SK-N-SH (cell line): ENCODE results near the gene ICAM5. TPM values are rescaled to one million over a fixed set of nuclear protein-coding genes. Genes with fewer than 3 reads are reported as not detected.

Experiments
- CTCF ChIA-PET: fragments of 300-600, 350-600 bp; formaldehyde crosslinking; extraction: SDS; loops from one replicate; lab custom pipeline; 2021; lab: Yijun Ruan, JAX
- POLR2A ChIA-PET: fragments of 350-600 bp; sonication (Branson Sonifier 250); formaldehyde crosslinking; extraction: SDS; loops from one replicate; lab custom pipeline; 2020; ENCODE audit warnings: antibody characterized with exemption, inconsistent platforms; lab: Yijun Ruan, JAX
- DNase-seq: peaks from one replicate; pipeline ENCODE4 v3.0.0; 2012
- H2AFZ ChIP-seq: fragments of 200-600 bp; sonication (generic); 2 replicates; pipeline ENCODE4 v1.8.1; 2016; ENCODE audit warnings: antibody characterized with exemption, mild to moderate bottlenecking, low read depth
- H3F3A ChIP-seq: fragments of 200-600 bp; sonication (generic); replicated peaks from 2 replicates; pipeline ENCODE3; 2016; ENCODE audit warnings: antibody characterized with exemption, mild to moderate bottlenecking; ENCODE audit not compliant: insufficient read depth
- H3K27ac ChIP-seq, 2 experiments: fragments of 200-500 bp in 1 of 2; fragments of 200-600 bp in 1 of 2; sonication (Bioruptor generic) in 1 of 2; sonication (generic), shearing (Covaris generic) in 1 of 2; 2 replicates each; pipeline versions ENCODE4 v1.5.1 to v1.6.1; 2014 to 2016; ENCODE audit warnings: low read depth in 2 of 2, inconsistent platforms in 1 of 2, low read length in 1 of 2, mild to moderate bottlenecking in 1 of 2, mixed read lengths in 1 of 2
- H3K27me3 ChIP-seq: fragments of 200-600 bp; sonication (generic), shearing (Covaris generic); 2 replicates; pipeline ENCODE4 v1.6.1; 2016; ENCODE audit warnings: mixed run types; ENCODE audit not compliant: insufficient read depth
- H3K36me3 ChIP-seq, 2 experiments: fragments of 200-500 bp in 1 of 2; fragments of 200-600 bp in 1 of 2; sonication (Bioruptor generic) in 1 of 2; sonication (generic) in 1 of 2; replicated peaks in 1 of 2; 2 replicates each; pipeline versions ENCODE3 to v1.5.1; 2014 to 2016; ENCODE audit warnings: low read length in 1 of 2, mild to moderate bottlenecking in 1 of 2; ENCODE audit not compliant: insufficient read depth in 2 of 2, control insufficient read depth in 1 of 2
- H3K4me1 ChIP-seq, 2 experiments: fragments of 200-500 bp in 1 of 2; fragments of 200-600 bp in 1 of 2; sonication (Bioruptor generic) in 1 of 2; sonication (generic), shearing (Covaris generic) in 1 of 2; 2 replicates each; pipeline versions ENCODE4 v1.5.1 to v1.6.1; 2014 to 2016; ENCODE audit warnings: low read depth in 1 of 2, low read length in 1 of 2, mixed run types in 1 of 2; ENCODE audit not compliant: insufficient read depth in 2 of 2, control insufficient read depth in 1 of 2
- H3K4me2 ChIP-seq: fragments of 200-600 bp; sonication (generic), shearing (Covaris generic); 2 replicates; pipeline ENCODE4 v1.6.1; 2017; ENCODE audit warnings: mixed run types
- H3K4me3 ChIP-seq, 2 experiments: fragments of 200-500 bp in 1 of 2; fragments of 200-600 bp in 1 of 2; sonication (Bioruptor generic) in 1 of 2; sonication (generic), shearing (Covaris generic) in 1 of 2; 2 replicates each; pipeline versions ENCODE4 v1.5.1 to v1.8.1; 2014 to 2016; ENCODE audit warnings: low read depth in 2 of 2, inconsistent platforms in 1 of 2, low read length in 1 of 2, mild to moderate bottlenecking in 1 of 2, mixed read lengths in 1 of 2, moderate library complexity in 1 of 2
- H3K79me2 ChIP-seq: fragments of 200-600 bp; sonication (generic); 2 replicates; pipeline ENCODE4 v1.8.1; 2017; ENCODE audit warnings: mild to moderate bottlenecking; ENCODE audit not compliant: insufficient read depth
- H3K9ac ChIP-seq: fragments of 200-600 bp; sonication (generic); 2 replicates; pipeline ENCODE4 v1.6.1; 2017; ENCODE audit warnings: mixed run types
- H3K9me2 ChIP-seq: fragments of 200-600 bp; sonication (generic); 2 replicates; pipeline ENCODE4 v1.6.1; 2017; ENCODE audit warnings: mixed run types
- H3K9me3 ChIP-seq: fragments of 200-600 bp; sonication (generic); 2 replicates; pipeline ENCODE4 v1.6.1; 2017; ENCODE audit warnings: mixed run types, mild to moderate bottlenecking, moderate library complexity
- H4K20me1 ChIP-seq: fragments of 200-600 bp; sonication (generic); 2 replicates; pipeline ENCODE4 v1.6.1; 2017; ENCODE audit warnings: mild to moderate bottlenecking, mixed run types; ENCODE audit not compliant: insufficient read depth
- EZH2phosphoT487 ChIP-seq: fragments of 200-600 bp; sonication (generic); IDR thresholded peaks from 2 replicates; pipeline ENCODE4 v1.6.1; 2017; ENCODE audit warnings: low read depth, mixed run types, mild to moderate bottlenecking, antibody characterized with exemption, moderate library complexity, borderline replicate concordance
- GABPA ChIP-seq: IDR thresholded peaks from 2 replicates; pipeline ENCODE4 v1.4.0; 2012; ENCODE audit warnings: low read depth, mild to moderate bottlenecking
- JUND ChIP-seq: IDR thresholded peaks from 2 replicates; pipeline ENCODE4 v1.4.0; 2012
- NFIC ChIP-seq: IDR thresholded peaks from 2 replicates; pipeline ENCODE4 v1.4.0; 2012; ENCODE audit warnings: borderline replicate concordance
- RAD21 ChIP-seq: IDR thresholded peaks from 2 replicates; pipeline ENCODE4 v1.6.1; 2012; ENCODE audit warnings: mild to moderate bottlenecking, low read length
- RXRA ChIP-seq: IDR thresholded peaks from 2 replicates; pipeline ENCODE4 v1.4.0; 2012; ENCODE audit warnings: low read depth, mild to moderate bottlenecking, borderline replicate concordance
- USF1 ChIP-seq: IDR thresholded peaks from 2 replicates; pipeline ENCODE4 v1.4.0; 2012; ENCODE audit warnings: low read depth, borderline replicate concordance
- WGBS: methylation state at CpG from one replicate; pipeline ENCODE4 v1.1.6; 2017; ENCODE audit warnings: low lambda C conversion rate; 5-methylcytosine and 5-hydroxymethylcytosine counted together
- polyA plus RNA-seq, 3 experiments: library from polyadenylated mRNA; depleted of rRNA; stranded (reverse); fragments of >200 nt; gene quantifications; 2 replicates each; pipeline ENCODE4 v1.2.3, GENCODE V29; 2012
- TF ChIP-seq, protein P1 (sequence below): IDR thresholded peaks from 2 replicates; pipeline ENCODE4 v1.4.0; 2012; ENCODE audit warnings: low read depth

Gene ICAM5
- polyA plus RNA-seq, 1 of the 3 experiments (the other 2 are of a cell fraction) = 5.2 TPM

DNA sequence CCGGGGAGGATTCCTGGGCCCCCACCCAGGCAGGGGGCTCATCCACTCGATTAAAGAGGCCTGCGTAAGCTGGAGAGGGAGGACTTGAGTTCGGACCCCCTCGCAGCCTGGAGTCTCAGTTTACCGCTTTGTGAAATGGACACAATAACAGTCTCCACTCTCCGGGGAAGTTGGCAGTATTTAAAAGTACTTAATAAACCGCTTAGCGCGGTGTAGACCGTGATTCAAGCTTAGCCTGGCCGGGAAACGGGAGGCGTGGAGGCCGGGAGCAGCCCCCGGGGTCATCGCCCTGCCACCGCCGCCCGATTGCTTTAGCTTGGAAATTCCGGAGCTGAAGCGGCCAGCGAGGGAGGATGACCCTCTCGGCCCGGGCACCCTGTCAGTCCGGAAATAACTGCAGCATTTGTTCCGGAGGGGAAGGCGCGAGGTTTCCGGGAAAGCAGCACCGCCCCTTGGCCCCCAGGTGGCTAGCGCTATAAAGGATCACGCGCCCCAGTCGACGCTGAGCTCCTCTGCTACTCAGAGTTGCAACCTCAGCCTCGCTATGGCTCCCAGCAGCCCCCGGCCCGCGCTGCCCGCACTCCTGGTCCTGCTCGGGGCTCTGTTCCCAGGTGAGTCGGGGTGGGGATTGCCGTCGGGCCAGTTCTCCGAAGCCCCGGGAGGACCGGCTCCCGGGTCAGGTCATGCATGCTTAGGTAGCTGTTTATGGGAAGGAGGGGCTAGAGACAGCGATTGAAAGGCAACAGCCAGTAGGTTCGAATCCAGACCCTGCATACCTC lies 18.9 kb upstream of the ICAM5 start, which contains the start of gene ICAM1:
ICAM1 (plus strand) TSS at position 505 of the 779 bp plus-strand sequence; CDS start at position 545, 40 bp downstream.
- Histone ChIP-seq H3K9me2 (no peaks in the 10 kb centered on the region), H3K4me2 (peak within 1 kb of the TSS; percentile 59), H3F3A (peaks cover 2% of the 10 kb centered on the region), H3K27me3 (no peaks in the 10 kb centered on the region), H3K4me1 (peaks cover 0 to 4% of the 10 kb centered on the region in 2 experiments; a peak in 2 of 4 replicates), H3K79me2 (no peaks in the 10 kb centered on the region), H3K9ac (no peak within 1 kb of the TSS), H3K9me3 (no peaks in the 10 kb centered on the region), H3K4me3 (peak within 1 kb of the TSS; percentile 26 to 27), H3K27ac (no peak within 1 kb of the TSS), H3K36me3 (no peaks in the 10 kb centered on the region), H2AFZ (peak within 1 kb of the TSS; percentile 73; the same call in 1 of the 2 replicates), H4K20me1 (no peaks in the 10 kb centered on the region)
- peak; percentile 52 for DNase-seq
- ChIA-PET CTCF (interaction anchor here (0.6 to 17.2 kb wide), 24 partner anchors 8 to 338 kb away, joined by 3 to 596 read pairs (median 7); partner anchors contain the start of genes CDC37, FDX2, ICAM4 and ICAM5), POLR2A (interaction anchor here (1.0 to 1.4 kb wide), 2 partner anchors 44 to 46 kb away, joined by 3 to 5 read pairs; no protein-coding TSS in a partner anchor)
- WGBS = 8% methylated on average over 33 of the region's 51 CpGs
- peak; percentile 19; the same call in 1 of the 2 replicates for TF ChIP-seq RXRA
- peak; percentile 60 for TF ChIP-seq GABPA
- TF ChIP-seq, protein P1, sequence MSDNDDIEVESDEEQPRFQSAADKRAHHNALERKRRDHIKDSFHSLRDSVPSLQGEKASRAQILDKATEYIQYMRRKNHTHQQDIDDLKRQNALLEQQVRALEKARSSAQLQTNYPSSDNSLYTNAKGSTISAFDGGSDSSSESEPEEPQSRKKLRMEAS = peak; percentile 85; the same call in 1 of the 2 replicates
- TF ChIP-seq USF1 = peak; percentile 23; the same call in 1 of the 2 replicates
- no peak for TF ChIP-seq JUND
- no peak for TF ChIP-seq RAD21

- Histone ChIP-seq H3K4me3 (peak overlapping the region in 1 of 2 experiments; percentile 27; a peak in 1 of 4 replicates), H3K36me3 (no peaks in the 10 kb centered on the region), H2AFZ (no peak overlapping the region), H3K27me3 (no peaks in the 10 kb centered on the region), H3K79me2 (no peaks in the 10 kb centered on the region)
- WGBS = 60% methylated on average over 2 of the region's 12 CpGs
- no peak for TF ChIP-seq EZH2phosphoT487
- TF ChIP-seq NFIC = peak; percentile 75
- TF ChIP-seq, all 33 proteins: peak for 1
- H3K9ac ChIP-seq = no peak overlapping the region
- H3K4me2 ChIP-seq = no peak overlapping the region
- no peaks in the 10 kb centered on the region for H3K9me2 ChIP-seq
- no peaks in the 10 kb centered on the region for H3K9me3 ChIP-seq
- H3K4me1 ChIP-seq = peaks cover 0 to 4% of the 10 kb centered on the region in 2 experiments; a peak in 2 of 4 replicates
- peaks cover 2% of the 10 kb centered on the region for H3F3A ChIP-seq
- H3K27ac ChIP-seq = no peak overlapping the region
- ChIA-PET POLR2A (interaction anchor here (1.0 to 1.4 kb wide), 2 partner anchors 43 to 45 kb away, joined by 3 to 5 read pairs; no protein-coding TSS in a partner anchor), CTCF (interaction anchor here (0.5 to 17.2 kb wide), 16 partner anchors 9 to 339 kb away, joined by 3 to 596 read pairs (median 13); partner anchors contain the start of genes CDC37, ICAM4, ICAM5 and RAVER1)
- peak; percentile 34 for DNase-seq
- H4K20me1 ChIP-seq = no peaks in the 10 kb centered on the region
Measured at GRCh38 chr19:10271543-10272086, 18.1 kb upstream of the ICAM5 start.
